ELF-1 (cell line): ENCODE data around the gene RAB25.

Source experiments
- DNase-seq: peaks from one replicate; pipeline ENCODE4 v3.0.0-alpha.2; 2016; ENCODE audit warnings: low read depth, low spot score

The RAB25 gene

DNA sequence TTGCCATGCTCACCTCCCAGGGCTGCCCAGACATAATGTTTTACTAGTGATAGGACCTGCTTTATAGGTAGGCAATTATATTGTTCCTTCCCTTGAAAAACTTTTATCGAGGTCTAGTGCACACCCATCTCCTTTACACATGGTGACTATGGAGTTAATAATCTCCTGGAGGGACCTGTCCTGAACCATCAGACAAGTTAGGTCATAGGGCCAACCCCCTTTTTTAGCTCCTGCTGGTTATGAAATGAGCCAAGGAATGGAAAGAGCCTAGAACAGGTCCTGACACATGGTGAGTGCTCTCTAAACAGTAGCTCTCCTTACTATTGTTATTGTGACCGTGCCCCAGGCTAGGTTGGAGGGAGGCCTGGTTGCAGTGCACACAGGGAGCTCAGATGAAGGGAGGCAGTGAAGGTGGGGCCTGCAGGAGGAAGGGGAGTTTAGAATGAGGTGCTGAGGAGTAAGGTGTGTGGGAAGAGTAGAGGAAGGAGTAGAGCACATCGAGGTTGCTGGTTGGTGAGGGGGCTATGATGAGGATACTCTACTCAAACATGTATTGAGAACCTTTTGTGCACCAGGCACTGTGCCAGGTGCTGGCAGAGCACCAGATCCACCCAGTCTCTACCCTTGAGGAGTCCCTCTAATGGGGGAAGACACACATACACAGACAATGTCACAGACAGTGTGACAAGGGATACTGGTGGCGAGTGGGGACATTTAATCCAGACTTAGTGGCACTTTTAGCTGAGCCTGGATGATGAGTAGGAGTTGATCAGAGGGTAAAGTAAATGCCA is 39.4 kb downstream of the RAB25 start:
- no peak for DNase-seq

DNA sequence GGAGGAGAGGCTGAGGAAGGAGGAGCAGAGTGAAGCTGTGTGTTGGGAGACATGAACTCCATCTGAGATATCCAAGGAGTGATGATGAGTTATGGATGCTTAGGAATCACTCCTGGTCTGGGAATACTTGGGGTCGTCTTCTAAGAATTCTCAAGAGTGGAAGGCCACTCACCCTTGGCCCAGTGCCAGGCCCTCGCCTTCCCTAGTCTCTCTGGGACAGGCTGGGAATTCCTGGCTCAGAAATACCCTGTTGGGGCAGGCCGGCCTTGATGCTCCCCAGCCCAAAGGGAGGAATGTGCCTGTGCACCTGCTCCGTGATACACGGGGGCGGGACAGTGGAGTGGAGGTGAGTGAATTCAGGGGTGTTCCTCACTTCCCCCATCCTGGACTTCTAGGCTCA is 40.9 kb downstream of the RAB25 start:
- DNase-seq = no peak

DNA sequence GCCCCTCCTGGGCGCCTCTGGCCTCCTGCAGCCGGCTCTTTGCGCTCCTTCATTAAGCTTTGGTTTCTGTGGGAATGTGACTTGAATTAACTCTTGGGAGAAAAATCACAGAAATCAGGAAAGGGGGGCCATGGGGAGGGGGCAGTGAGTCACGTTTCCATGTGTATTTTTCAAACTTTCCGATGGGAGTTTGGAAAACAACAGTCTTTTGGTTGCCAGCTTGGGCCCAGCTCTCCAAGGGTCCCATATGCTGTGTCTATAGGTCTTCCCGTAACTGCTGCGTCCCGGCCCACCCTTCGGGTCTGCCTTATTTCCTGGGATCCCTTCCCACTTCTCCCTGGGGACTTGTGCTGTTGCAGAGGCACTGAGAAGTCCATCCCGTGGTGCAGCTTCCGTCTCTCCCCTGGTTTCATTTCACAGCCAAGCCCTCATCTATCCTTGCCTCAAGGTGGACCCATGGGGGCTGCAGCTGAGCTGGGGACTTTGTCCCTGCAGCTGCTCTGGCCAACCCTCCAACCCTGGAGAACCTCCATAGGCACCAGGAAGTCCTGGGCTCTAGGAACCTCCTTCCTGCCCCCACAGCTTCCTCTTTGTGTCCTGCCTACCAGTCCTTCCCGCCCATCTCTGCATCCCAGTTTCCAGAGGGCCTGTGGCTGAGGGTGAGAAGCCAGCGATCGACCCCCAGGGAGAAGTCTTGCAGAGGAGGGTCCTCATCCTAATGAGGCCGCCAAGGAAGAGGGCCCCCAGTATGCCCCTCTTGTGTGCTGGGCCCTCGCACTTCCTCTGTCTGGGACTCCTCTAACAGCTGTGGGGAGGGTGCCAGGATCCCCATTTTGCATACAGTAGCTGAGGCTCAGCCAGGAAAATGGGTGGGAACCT is 41.9 kb downstream of the RAB25 start:
- DNase-seq = no peak

DNA sequence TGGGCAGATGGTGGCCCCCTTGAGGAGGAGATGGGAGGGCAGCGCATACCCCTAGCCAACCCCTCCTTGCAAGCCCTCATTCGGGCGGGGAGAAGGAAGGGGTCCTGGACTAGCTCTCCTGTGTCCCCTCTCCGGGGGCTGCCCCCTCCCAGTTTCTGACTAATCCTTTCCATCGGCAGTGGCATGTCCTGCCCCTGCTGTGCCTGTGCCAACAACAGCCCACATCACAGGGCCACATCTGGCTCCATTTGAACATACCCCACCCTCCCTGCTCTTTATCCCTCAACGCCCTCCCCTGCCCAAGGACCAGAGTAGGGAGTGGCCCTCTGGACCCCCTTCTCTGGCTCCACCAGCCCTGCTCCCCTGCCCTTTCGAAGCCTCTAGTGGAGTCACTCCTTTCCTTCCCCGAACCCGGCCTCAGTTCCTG is 42.6 kb downstream of the RAB25 start:
- no peak for DNase-seq

DNA sequence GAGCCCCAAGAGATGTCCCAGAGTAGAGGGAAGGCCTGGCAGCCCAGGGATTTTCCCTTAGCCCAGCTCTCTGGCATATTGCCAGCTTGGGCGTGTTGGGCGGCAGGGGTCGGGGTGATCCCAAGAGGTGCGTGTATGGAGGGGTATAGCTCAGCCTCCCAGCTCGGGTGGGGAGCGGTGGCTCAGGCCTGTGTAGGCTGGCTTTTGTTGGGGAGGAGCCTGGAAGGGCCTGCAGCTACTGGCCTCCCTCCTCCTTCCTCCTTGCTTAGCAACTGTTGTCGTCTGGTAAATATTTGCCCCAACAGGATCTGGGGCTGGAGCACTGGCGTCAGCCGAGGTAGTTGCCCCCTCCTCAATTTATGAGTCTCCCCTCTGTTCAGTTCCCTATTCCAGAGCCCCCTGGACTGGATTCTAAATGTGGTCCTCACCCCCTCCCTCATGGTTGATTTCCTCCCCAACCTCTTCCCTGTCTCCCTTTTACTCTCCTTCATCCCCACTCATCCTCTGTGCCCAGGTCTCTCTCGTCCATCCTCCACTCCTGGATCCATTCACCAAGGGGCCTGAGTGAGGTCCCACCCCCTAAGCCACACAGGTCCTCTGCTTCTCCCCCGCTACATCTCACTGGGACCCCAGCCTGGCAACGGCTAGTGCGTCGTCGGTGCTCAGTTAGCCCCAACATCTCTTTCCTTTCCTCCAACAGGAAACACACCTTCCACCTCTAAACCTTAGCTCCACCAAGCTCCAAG is 43.3 kb downstream of the RAB25 start:
- peak; percentile 74 for DNase-seq

DNA sequence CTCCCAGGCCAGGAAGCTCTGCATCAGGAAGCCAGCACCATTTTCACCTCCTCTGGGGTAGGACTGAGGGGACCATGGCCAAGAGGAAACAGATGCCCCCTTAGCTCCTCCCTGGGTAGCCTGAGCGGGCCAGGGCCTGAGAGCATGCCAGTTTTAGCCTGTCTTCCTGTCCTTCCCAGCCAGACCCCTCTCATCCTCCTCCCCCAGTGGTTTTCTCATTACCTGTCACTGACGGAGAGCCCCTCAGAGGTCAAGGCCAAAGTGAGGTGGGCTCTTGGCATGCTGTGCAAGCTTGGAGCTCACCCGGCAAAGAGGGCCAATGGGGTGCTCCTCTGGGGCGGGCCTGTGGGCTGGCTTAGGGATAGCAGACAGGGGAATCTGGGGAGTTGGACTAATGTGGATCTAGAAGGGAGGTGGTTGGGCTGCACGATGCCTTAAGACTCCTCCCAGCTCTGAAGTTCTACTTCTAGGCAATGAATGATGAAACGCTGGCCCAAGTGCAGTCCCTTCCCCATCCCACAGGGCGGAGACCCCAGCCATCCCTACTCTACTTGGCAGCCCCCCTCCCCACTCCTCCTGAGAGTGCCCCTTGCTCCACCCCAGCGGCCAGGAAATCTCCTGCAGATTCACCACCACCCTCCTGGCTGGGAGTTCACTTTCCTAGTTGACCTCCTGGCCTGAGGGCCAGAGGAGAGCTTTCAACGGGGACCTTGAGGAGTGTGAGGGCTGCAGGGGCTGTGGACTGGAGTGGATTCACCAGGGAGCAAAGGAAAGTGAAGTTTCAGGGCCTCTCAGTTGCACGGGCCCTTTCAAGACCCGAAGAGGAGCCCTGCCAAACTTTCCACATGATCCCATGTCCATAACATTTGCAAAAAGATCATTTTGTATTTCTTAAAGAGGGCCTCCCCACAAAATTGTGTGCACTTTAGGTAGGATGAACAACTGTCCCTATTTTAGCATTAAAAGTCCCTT is 44.2 kb downstream of the RAB25 start:
- DNase-seq = peak; percentile 77

DNA sequence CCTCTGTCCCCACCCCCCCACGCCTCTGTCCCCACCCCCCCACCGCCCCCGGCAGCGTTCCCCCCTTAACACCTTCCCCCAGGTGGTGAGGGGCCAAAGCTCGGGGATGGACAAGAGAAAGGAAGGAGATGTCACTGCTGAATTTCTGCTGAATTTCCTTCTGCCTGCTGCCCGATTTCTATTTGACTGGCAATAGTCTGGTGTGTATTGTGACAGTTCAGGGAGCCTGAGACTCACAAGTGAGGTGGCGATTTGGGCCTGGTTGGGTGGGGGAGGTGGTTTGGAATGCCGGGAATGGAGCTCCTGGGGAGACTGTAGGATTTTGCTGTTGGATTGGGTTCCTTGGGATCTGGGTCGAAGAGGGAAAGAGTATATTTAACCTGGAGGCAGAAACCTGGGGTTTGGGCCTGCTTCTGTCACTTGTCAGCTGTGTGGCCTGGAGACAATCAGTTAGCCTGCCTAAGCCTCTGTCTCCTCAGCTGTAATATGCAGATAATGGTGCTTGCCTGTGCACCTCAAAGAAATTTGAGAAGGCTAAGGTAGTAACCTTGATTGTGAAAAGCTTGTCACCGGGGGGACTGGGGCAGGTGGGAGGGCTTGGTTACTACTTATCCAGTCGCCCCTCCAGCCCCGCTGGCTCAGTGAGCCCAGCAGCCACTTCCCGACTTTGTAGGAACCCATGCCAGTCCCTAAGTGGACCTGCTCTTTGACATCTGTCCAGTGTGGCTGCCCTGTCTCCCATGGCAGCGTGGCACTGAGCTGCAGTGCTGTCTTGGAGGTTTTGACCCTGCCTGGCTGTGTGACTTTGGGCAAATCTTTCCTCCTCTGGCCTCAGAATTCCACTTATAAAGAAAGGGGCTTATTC is 45.9 kb downstream of the RAB25 start:
- peak; percentile 95 for DNase-seq

DNA sequence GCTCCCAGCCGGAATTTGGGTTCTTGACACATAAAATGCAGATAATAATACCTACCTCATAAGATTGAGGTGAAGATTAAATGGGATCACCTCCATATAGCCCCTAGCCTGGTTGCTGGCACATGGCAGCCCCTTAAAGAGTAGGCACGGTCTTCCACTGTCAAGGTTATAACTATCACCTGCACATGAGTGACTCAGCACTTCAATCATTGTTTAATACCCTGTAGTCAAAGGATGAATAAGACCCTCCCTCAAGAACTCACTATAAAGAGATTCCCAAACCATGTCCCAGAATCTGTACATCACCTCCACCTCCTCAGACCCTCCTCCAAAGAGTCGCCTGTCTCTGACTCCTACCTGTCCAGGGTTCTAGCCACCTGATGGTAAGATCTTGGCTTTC is 47.1 kb downstream of the RAB25 start:
- no peak for DNase-seq

DNA sequence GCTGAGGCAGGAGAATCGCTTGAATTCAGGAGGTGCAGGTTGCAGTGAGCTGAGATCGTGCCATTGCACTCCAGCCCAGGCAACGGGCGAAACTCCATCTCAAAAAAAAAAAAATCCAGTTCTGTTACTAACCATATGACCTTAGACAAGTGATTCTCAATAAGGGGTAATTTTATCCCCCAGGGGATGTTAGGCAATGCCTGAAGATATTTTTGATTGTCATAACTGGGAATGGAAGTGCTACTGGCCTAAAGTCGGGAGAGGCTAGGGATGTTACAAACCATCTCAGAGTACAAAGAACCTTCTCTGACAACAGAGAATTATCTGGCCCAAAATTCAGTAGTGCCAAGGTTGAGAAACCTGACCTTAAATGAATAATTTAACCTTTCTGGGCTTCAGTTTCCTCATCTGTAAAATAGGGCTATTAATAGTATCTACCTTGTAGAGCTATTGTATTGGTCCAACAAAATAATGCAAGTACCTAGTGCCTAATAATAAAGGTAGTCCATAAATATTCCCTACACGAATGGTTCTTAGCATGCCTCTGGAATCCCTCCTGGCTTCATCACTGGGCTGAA is 47.8 kb downstream of the RAB25 start:
- DNase-seq = no peak

DNA sequence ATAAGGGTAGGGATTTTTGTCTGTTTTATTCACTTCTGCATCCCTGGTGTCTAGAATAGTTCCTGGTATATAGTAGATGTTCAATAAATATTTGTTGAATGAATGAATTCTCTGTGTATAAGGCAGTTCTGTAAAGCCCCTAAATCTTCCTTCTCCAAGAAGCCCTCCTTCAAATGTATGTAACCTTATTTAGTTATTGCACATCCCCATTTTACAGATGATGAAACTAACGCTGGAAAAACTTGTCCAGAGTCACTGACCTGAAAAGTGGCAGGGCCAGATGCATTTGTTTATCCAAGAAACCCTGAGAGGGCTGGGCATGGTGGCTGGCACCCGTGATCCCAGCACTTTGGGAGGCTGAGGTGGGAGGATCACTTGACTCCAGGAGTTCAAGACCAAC is 49.3 kb downstream of the RAB25 start:
- no peak for DNase-seq

DNA sequence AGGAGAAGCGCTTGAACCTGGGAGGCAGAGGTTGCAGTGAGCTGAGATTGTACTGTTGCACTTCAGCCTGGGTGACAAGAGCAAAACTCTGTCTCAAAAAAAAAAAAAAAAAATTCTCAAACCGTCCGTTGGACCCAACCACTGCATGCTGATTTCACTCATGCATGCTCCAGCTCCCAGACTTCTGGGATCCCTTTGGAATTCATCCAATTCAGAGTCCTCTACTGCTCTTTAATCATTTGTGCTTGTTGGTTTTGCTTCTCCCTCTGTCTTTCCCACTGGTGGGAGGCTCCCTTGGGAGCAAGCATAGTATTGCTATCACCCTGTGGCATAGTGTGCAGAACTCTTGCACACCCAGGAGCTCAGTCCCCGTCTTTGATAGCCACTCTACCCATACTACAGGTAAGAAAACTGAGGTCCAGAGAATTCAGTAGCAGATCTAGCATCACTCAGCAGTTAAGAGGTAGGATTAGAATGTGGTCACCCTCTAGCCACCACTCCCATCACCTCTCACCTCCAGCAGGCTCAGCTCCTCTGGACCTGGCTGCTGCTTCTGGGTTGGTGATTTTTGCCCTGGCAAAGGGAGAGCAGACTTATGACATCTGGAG is 50.5 kb downstream of the RAB25 start:
- DNase-seq = no peak

DNA sequence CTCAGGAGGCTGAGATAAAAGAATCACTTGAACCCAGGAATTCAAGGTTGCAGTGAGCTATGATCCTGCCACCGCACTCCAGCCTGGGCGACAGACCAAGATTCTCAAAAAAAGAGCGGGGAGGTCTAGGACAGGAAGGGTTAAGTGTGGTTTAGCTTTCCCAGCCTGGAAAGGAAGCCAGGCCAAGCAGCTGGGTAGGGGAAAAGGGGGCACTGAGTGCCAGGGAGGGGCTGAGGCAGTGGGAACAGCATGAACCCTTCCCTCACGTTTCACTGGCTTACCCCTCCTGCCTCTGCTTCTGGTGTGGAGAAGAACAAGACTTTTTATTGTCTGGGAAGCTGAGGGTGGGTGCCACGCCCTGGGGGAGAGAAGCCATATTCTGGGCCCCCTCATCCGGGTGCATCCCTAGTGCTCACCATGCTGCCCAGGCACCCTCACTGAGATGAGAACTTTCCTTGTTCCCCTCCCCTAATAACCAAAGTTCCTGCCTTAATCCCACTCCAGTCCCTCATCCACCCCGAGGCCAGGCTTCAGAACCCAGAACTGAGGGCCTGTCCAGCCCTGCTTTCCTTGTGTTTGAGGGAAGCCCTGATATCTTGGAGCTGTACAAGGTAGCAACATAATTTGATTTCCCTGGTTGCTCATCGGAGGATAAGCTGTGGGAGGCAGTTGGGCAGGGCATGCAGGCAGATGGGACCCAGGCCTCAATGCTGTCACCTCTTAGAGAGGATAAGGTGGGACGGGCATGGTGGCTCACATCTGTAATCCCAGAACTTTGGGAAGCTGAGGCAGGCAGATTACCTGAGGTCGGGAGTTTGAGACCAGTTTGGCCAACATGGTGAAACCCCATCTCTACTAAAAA is 51.5 kb downstream of the RAB25 start:
- no peak for DNase-seq

DNA sequence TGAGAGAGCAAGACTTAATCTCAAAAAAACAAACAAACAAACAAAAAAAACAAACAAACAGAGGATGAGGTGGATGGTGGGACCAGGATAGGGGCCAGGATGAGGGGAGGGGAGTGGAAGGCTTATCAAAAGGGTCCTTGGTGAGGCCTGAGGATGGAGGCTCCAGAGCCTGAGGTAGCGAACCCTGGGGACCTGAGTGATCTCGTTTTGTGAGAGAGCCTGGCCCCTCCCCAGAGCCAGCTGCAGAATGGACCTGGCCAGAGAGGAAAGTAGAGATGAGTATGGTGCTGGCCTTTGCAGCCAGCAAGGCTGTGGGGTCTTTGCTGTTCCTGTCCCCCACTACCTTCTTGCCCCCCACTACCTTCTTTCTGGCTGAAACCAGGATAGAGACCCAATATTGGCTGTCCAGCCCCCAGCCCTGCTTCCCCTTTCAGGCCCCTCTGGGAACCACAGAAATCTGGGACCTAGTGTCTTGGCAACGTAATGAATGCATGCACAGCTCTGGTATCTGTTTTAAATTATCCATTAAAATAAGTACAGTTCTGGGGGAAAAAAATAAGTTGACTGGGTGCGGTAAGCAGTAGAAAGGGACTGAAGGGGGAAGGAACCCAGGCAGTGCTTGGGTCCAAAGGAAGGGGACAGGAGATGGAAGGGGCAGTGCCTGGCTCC is 52.5 kb downstream of the RAB25 start:
- DNase-seq = no peak

DNA sequence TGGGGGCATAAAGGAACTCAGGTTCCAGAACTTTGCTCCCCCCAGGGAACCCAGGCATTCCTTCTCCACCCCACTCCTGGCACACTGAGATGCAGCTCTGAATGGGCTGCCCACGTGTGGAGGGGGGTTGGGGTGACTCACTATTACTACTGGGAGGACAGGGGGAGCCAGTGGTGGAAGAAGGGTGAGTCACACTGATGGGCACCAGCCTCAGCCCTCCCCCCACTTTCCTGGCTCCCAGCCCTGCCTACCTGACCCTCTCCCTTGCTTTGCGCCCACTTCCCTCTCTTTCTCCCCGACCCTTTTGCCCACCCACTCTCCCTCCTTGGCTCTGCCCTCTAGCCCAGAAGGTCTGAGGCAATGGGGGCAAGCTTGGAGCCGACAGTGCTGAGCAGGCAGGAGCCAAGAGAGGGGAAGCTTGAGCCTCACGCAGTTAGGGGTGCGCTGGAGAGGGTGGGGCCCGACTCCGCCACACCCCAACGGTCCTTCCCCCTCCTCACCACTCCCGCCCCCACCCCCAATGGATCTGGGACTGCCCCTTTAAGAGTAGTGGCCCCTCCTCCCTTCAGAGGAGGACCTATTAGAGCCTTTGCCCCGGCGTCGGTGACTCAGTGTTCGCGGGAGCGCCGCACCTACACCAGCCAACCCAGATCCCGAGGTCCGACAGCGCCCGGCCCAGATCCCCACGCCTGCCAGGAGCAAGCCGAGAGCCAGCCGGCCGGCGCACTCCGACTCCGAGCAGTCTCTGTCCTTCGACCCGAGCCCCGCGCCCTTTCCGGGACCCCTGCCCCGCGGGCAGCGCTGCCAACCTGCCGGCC is 53.4 kb downstream of the RAB25 start, which contains the start of gene LMNA:
LMNA (plus strand) TSS at position 611 of the 818 bp plus-strand sequence. CDS start 208 bp downstream, outside the sequence.
- DNase-seq = peak; percentile 82

DNA sequence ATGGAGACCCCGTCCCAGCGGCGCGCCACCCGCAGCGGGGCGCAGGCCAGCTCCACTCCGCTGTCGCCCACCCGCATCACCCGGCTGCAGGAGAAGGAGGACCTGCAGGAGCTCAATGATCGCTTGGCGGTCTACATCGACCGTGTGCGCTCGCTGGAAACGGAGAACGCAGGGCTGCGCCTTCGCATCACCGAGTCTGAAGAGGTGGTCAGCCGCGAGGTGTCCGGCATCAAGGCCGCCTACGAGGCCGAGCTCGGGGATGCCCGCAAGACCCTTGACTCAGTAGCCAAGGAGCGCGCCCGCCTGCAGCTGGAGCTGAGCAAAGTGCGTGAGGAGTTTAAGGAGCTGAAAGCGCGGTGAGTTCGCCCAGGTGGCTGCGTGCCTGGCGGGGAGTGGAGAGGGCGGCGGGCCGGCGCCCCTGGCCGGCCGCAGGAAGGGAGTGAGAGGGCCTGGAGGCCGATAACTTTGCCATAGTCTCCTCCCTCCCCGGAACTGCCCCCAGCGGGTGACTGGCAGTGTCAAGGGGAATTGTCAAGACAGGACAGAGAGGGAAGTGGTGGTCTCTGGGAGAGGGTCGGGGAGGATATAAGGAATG is 54.1 kb downstream of the RAB25 start:
- peak; percentile 67 for DNase-seq
